HepG2 (cell line): Measurements from ENCODE around the gene GKN1. TPM values are rescaled to one million over a fixed set of nuclear protein-coding genes. Genes with fewer than 3 reads are reported as not detected.

Experiments
- ATAC-seq: fragments of 200-7000 bp; cut with Tn5 transposase; 3 replicates; pipeline ENCODE4 v1.9.1; 2020; ENCODE audit warnings: mild to moderate bottlenecking, moderate library complexity
- BruUV-seq: library from RNA; stranded (reverse); fragments of 400-500 nt; replicated peaks from 2 replicates; lab custom pipeline; 2021; lab: Mats Ljungman, UMichigan
- CTCF ChIA-PET: fragments of 300-600 bp; formaldehyde crosslinking; extraction: SDS; loops from one replicate; lab custom pipeline; 2021; ENCODE audit warnings: low total read pairs, inconsistent platforms, low intra/inter-chr PET ratio; lab: Yijun Ruan, JAX
- POLR2A ChIA-PET: fragments of 350-600 bp; sonication (Branson Sonifier 250); formaldehyde crosslinking; loops from one replicate; lab custom pipeline; 2020; ENCODE audit warnings: antibody characterized with exemption, inconsistent platforms; lab: Yijun Ruan, JAX
- DNase-seq: peaks from one replicate; pipeline ENCODE4 v3.0.0-alpha.2; 2015; ENCODE audit warnings: low spot score
- FAIRE-seq: peaks from 3 replicates; lab custom pipeline; 2011; peaks lifted over from hg19 to GRCh38; lab: Jason Lieb, UNC
- H2AFZ ChIP-seq: one replicate; pipeline ENCODE4 v1.6.1; 2011; ENCODE audit warnings: low read length, inconsistent platforms
- H3K27ac ChIP-seq: fragments of 300-600 bp; 3 replicates; pipeline ENCODE4 v1.8.0; 2011; ENCODE audit warnings: mixed run types, mild to moderate bottlenecking, mixed read lengths, low read length, inconsistent platforms; ENCODE audit not compliant: insufficient read depth; ENCODE audit errors: extremely low read length
- H3K27me3 ChIP-seq, 2 experiments: fragments of 200-600 bp in 1 of 2; 2 replicates in 1 of 2; 3 replicates in 1 of 2; pipeline versions ENCODE4 v1.6.0 to v1.8.0; 2011; ENCODE audit warnings: low read length in 2 of 2, mild to moderate bottlenecking in 2 of 2, moderate library complexity in 2 of 2, inconsistent platforms in 1 of 2; ENCODE audit not compliant: insufficient read depth in 2 of 2, control insufficient read depth in 1 of 2
- H3K36me3 ChIP-seq, 2 experiments: fragments of 200-600 bp in 1 of 2; replicated peaks in 1 of 2; 2 replicates in 1 of 2; 3 replicates in 1 of 2; pipeline versions ENCODE4 v1.5.1 to v1.8.0; 2011; ENCODE audit warnings: low read length in 2 of 2, inconsistent platforms in 1 of 2; ENCODE audit not compliant: insufficient read depth in 2 of 2, control insufficient read depth in 1 of 2
- H3K4me1 ChIP-seq: 2 replicates; pipeline ENCODE4 v1.5.1; 2012; ENCODE audit warnings: low read length, inconsistent platforms; ENCODE audit not compliant: insufficient read depth
- H3K4me2 ChIP-seq: 2 replicates; pipeline ENCODE4 v1.6.0; 2011; ENCODE audit warnings: low read depth, low read length, inconsistent platforms
- H3K4me3 ChIP-seq, 3 experiments: fragments of 200-600 bp in 1 of 3; sonication (generic), shearing (Covaris generic) in 1 of 3; replicated peaks in 1 of 3; 2 replicates each; pipeline ENCODE4 v1.5.1; 2011 to 2016; ENCODE audit warnings: low read length in 3 of 3, inconsistent platforms in 2 of 3, low read depth in 2 of 3, mild to moderate bottlenecking in 2 of 3, control low read depth in 1 of 3, mixed read lengths in 1 of 3; ENCODE audit not compliant: insufficient read depth in 1 of 3
- H3K79me2 ChIP-seq: one replicate; pipeline ENCODE4 v1.6.1; 2011; ENCODE audit warnings: low read length, inconsistent platforms; ENCODE audit not compliant: insufficient read depth
- H3K9ac ChIP-seq: 2 replicates; pipeline ENCODE4 v1.6.0; 2011; ENCODE audit warnings: mild to moderate bottlenecking, low read depth, low read length, inconsistent platforms; ENCODE audit not compliant: insufficient read depth
- H3K9me3 ChIP-seq: 2 replicates; pipeline ENCODE4 v1.5.1; 2012; ENCODE audit warnings: mild to moderate bottlenecking, low read length
- H4K20me1 ChIP-seq: 2 replicates; pipeline ENCODE4 v1.6.0; 2011; ENCODE audit warnings: inconsistent platforms, mild to moderate bottlenecking, low read length, moderate library complexity; ENCODE audit not compliant: insufficient read depth
- ARID5B ChIP-seq: IDR thresholded peaks from 2 replicates; pipeline ENCODE4 v1.4.0; 2020; ENCODE audit warnings: mild to moderate bottlenecking, missing genetic modification reagents
- BRCA1 ChIP-seq: sonication (generic); formaldehyde crosslinking; IDR thresholded peaks from 2 replicates; pipeline ENCODE4 v1.4.0; 2020; ENCODE audit warnings: missing genetic modification reagents
- CCAR2 ChIP-seq: fragments of 200-400 bp; formaldehyde crosslinking; optimal IDR thresholded peaks from 2 replicates; pipeline ENCODE3; 2018; ENCODE audit warnings: low read depth, mild to moderate bottlenecking, low read length, moderate library complexity
- GTF3A ChIP-seq: sonication (generic); formaldehyde crosslinking; conservative IDR thresholded peaks from 2 replicates; pipeline ENCODE4 v1.4.0; 2020; ENCODE audit warnings: mild to moderate bottlenecking, missing genetic modification reagents
- KLF13 ChIP-seq: sonication (generic); formaldehyde crosslinking; IDR thresholded peaks from 2 replicates; pipeline ENCODE4 v1.4.0; 2020; ENCODE audit warnings: mild to moderate bottlenecking, missing genetic modification reagents
- MAFF ChIP-seq: IDR thresholded peaks from 2 replicates; pipeline ENCODE4 v1.6.1; 2011; ENCODE audit warnings: low read depth, low read length, improper control_type of control experiment
- MAFK ChIP-seq, 2 experiments: IDR thresholded peaks in 1 of 2; conservative IDR thresholded peaks in 1 of 2; 2 replicates each; pipeline ENCODE4 v1.6.1; 2011; ENCODE audit warnings: improper control_type of control experiment in 2 of 2, low read length in 2 of 2
- POGK ChIP-seq: sonication (generic); formaldehyde crosslinking; conservative IDR thresholded peaks from 2 replicates; pipeline ENCODE4 v1.8.0; 2022; ENCODE audit warnings: mild to moderate bottlenecking, moderate library complexity, missing genetic modification reagents
- RARA ChIP-seq: IDR thresholded peaks from 2 replicates; pipeline ENCODE4 v1.6.1; 2016; ENCODE audit warnings: missing genetic modification reagents, missing compliant biosample characterization
- ZKSCAN1 ChIP-seq: fragments of 150-350 bp; IDR thresholded peaks from 2 replicates; pipeline ENCODE4 v1.6.1; 2014; ENCODE audit warnings: low read length
- WGBS: methylation state at CpG from one replicate; pipeline ENCODE4 v1.1.6; 2017; ENCODE audit warnings: low lambda C conversion rate; 5-methylcytosine and 5-hydroxymethylcytosine counted together
- in situ Hi-C: cut with HindIII; loops from 2 replicates; pipeline ENCODE4 v1.10.0; 2017; ENCODE audit warnings: low pct_unique_long_range_greater_than_20kb; ENCODE audit not compliant: extremely low pct_ligation_motif_present
- intact Hi-C: fragments of 100-400 bp; cut with micrococcal nuclease; formaldehyde crosslinking; loops from one replicate; pipeline ENCODE4 v1.10.0; 2022; ENCODE audit not compliant: unreplicated experiment
- polyA plus RNA-seq, 8 experiments: library from polyadenylated mRNA; depleted of rRNA in 3 of 8; stranded (reverse) in 7 of 8; unstranded in 1 of 8; fragments of >200 nt; fragmentation: Illumina TruSeq in 4 of 8; extraction: Trizol in 4 of 8; gene quantifications; 2 replicates each; pipeline versions ENCODE4 v1.2.1 to v1.2.3, GENCODE V29; 2011 to 2016; ENCODE audit warnings: low read depth in 4 of 8, missing spikeins in 1 of 8, mixed read lengths in 1 of 8; ENCODE audit not compliant: insufficient read depth in 1 of 8
- total RNA-seq, 5 experiments: library from RNA; depleted of rRNA; stranded (reverse); fragments of >200 nt; fragmentation: Illumina TruSeq; extraction: Trizol; gene quantifications; 2 replicates each; pipeline ENCODE4 v1.2.3, GENCODE V29; 2016; ENCODE audit warnings: low read depth in 1 of 5

Gene GKN1
- total and polyA plus RNA-seq, 2 of the 13 experiments (the other 11 are each of a cell fraction or from before 2014, with no cell fraction given) = not detected

GRCh38 chr2:69017835-69018234 lies 43.4 kb downstream of the GKN1 start:
- FAIRE-seq (no peak), DNase-seq (no peak), ATAC-seq (no peak)
- Histone ChIP-seq H3K9me3 (no peaks in the 10 kb centered on the region), H4K20me1 (no peaks in the 10 kb centered on the region), H3K79me2 (no peaks in the 10 kb centered on the region), H3K4me2 (no peak overlapping the region), H3K4me3 (no peak overlapping the region), H3K27me3 (peaks cover 0 to 9% of the 10 kb centered on the region in 2 experiments; a peak in 1 of 5 replicates), H3K9ac (no peak overlapping the region), H3K4me1 (peaks cover 34% of the 10 kb centered on the region), H2AFZ (no peak overlapping the region), H3K27ac (no peak overlapping the region), H3K36me3 (no peaks in the 10 kb centered on the region)
- WGBS = 88% methylated on average over 3 of the region's 3 CpGs
- intact Hi-C loops = loop anchor here (10.0 kb wide), 1 partner anchor 417 kb away; the partner anchor contains the start of gene NFU1
- no TSS peak for BruUV-seq
- ChIA-PET CTCF (no interaction called here), POLR2A (no interaction called here)
- in situ Hi-C loops = loop anchor here (5.0 kb wide), 1 partner anchor 289 kb away; no protein-coding TSS in a partner anchor
- TF ChIP-seq ZKSCAN1 = no peak
- TF ChIP-seq POGK (CRISPR knock-in tag) = no peak
- no peak for TF ChIP-seq KLF13 (CRISPR knock-in tag)
- TF ChIP-seq BRCA1 (CRISPR knock-in tag) = no peak
- no peak for TF ChIP-seq GTF3A (CRISPR knock-in tag)
- no peak for TF ChIP-seq CCAR2

- in situ Hi-C loops = loop anchor here (5.0 kb wide), 1 partner anchor 289 kb away; no protein-coding TSS in a partner anchor
- Histone ChIP-seq H3K4me1 (peaks cover 35% of the 10 kb centered on the region), H3K79me2 (no peaks in the 10 kb centered on the region), H3K4me2 (no peak overlapping the region), H3K9ac (no peak overlapping the region), H3K27me3 (peaks cover 0 to 8% of the 10 kb centered on the region in 2 experiments; a peak in 1 of 5 replicates), H4K20me1 (no peaks in the 10 kb centered on the region), H3K27ac (no peak overlapping the region), H3K4me3 (no peak overlapping the region), H3K9me3 (no peaks in the 10 kb centered on the region), H3K36me3 (no peaks in the 10 kb centered on the region), H2AFZ (no peak overlapping the region)
- POLR2A ChIA-PET = no interaction called here
- DNase-seq (no peak), FAIRE-seq (no peak), ATAC-seq (no peak)
- 79% methylated on average over 4 of the region's 4 CpGs for WGBS
- TF ChIP-seq MAFK (conservative IDR thresholded peaks at IDR 0.05 in 1 of 2, IDR thresholded peaks at IDR 0.05 in 1 of 2; ENCODE audit: low read length in 2 of 2) (peak; percentile 22 to 66; a peak in 3 of 4 replicates), MAFF (peak; percentile 36; the same call in 1 of the 2 replicates), RARA (CRISPR knock-in tag) (no peak), ARID5B (CRISPR knock-in tag) (no peak)
- intact Hi-C loops = loop anchor here (10.0 kb wide), 1 partner anchor 416 kb away; the partner anchor contains the start of gene NFU1
- CTCF ChIA-PET = no interaction called here
- no TSS peak for BruUV-seq
Observed at GRCh38 chr2:69018678-69019095, 44.3 kb downstream of the GKN1 start.
